ENCODE results near the gene RNASE13.

Gene RNASE13

GRCh38 chr14:21063479-21063878, 28.9 kb upstream of the RNASE13 start:
- DNase-seq: no peak

- DNase-seq: no peak
Observed at GRCh38 chr14:21061347-21061668, 26.7 kb upstream of the RNASE13 start.

GRCh38 chr14:21060614-21061346, 26.2 kb upstream of the RNASE13 start:
- no peak for DNase-seq

DNA sequence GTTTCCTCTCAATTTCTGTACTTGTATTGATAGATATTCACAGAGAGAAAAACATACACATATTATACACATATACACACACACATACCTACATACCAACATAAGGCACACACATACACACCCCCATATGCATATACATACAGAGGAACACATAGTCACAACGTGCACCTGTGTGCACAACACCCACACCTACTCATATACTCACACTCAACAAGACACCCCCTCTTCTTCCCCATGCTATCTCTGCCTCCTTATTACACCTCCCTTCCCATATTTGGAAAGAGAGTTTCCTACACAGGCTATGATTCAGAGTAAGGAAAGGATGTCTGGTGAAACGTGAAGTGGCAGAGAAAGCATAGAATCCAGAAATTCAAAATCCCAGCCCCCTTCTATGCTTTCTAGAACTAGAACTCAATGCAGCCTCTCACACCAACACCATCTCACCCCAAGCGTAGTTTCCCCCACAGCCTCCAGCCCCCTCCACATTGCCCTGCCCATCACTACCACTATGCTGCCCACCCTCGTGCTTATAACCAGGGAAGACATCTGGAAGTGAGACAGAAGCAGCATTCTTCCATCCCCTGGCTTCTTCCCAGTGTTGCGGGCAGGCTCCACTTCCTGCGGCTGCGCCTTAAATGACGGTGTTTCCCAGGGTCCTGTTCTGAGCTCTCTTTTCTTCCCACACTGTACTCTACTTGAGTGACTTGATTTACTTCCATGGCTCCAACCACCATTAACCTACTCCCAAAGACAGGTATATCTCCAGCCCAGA, 25.4 kb upstream of the RNASE13 start:
- no peak for DNase-seq

DNA sequence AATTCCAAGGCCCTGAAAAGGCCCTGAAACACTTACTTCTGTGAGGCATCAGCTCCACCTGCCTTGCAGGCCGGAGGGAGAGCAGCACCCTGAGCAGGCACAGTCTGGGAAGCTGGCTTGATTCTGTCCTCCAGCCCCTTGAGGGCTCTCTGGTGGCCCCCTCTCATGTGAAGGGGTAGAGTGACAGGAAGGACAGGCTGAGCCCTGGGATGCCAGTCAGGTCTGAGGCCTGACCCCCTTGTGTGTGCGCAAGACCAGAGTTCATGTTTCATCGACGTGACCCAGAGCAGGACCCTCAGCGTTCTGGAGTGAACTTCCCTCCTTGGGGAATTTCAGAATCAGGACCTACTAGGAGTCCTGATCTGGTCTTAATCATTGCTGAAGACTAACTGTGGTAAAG, 24.3 kb upstream of the RNASE13 start:
- DNase-seq: no peak

GRCh38 chr14:21057803-21058675, 23.4 kb upstream of the RNASE13 start, which contains the start of gene RNASE8:
Gene RNASE8 (plus strand): TSS chr14:21057822. CDS start chr14:21057893, 71 bp downstream.
- no peak for DNase-seq

- no peak for DNase-seq
Observed at GRCh38 chr14:21056520-21057163, 22.0 kb upstream of the RNASE13 start.

DNA sequence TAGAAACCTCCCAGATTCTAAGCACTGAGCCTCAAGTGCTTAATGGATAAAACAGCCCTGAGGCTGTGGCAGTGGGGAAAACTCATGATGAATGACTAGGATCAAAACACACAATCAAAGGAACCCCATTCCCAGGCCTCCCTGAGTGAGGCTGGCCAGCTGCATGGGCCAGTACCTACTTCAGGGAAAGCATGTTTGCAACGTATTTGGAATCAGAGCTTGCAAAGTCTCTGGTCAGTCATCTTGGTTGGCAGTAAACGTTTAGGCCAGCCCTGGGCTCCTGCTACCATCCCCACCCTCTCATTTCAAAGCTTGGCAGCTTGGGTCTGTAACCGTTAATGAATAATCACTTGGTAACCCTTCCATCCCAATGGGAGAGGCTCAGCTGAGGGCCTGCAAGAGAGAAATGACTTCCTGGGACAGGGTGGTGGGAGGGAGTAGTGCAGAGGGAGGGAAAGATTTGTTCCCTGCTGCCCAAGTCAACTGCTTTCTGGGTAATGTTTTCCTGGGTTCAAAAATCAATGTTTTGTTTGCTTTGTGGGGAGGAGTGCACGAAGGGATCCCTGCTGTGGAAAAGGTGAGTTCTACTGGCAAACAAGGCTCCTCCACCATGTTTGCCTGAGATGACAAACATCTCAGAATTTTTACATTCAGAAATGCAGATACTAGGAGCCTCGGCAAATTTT, 21.0 kb upstream of the RNASE13 start:
- DNase-seq: no peak

DNA sequence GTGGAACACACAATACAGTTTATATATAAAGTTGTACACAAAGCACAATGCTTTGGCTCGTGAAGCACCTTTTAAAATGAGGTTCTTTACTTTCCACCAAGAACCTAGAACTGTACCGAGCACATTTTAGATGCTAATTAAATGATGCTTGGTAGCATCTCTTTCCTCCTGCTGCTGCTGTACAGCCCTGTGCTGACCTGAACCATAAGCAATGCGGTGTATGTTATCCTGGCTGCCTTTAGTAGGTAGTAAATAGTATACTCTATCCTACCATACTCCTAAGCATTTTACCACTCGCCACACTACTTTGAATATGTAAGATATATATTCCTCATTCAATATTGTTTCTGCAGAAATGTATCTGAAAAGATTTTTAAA, 20.1 kb upstream of the RNASE13 start:
- DNase-seq: no peak

- DNase-seq: no peak
Observed at GRCh38 chr14:21054123-21054767, 19.6 kb upstream of the RNASE13 start.

DNA sequence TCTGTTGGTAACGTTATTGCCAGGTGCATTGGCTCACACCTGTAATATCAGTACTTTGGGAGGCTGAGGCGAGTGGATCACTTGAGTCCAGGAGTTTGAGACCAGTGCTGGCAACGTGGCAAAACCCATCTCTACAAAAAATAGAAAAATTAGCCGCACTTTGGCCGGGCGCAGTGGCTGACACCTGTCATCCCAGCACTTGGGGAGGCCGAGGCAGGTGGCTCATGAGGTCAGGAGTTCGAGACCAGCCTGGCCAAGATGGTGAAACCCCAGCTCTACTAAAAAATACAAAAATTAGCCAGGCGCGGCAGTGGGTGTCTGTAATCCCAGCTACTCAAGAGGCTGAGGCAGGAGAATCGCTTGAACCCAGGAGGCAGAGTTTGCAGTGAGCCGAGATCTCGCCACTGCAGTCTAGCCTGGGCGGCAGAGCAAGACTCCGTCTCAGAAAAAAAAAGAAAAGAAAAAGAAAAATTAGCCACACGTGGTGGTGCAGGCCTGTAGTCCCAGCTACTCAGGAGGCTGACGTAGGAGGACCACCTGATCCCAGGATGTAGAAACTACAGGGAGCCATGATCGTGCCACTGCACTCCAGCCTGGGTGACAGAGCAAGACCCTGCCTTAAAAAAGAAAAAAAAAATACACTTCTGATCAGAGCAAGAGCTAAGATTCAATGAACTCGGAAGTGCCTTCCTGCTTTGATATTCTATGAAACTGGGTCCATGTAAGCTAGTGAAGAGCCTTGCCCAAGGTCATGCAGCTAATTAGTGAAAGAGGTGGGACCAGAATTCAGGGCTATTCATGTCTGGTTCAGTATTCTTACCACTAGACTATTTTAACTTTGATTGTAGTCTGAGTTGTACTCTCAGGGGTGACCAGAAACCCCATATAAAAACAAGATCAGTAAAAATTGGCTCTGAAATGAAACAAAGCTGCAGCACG, 18.8 kb upstream of the RNASE13 start:
- DNase-seq: no peak

DNA sequence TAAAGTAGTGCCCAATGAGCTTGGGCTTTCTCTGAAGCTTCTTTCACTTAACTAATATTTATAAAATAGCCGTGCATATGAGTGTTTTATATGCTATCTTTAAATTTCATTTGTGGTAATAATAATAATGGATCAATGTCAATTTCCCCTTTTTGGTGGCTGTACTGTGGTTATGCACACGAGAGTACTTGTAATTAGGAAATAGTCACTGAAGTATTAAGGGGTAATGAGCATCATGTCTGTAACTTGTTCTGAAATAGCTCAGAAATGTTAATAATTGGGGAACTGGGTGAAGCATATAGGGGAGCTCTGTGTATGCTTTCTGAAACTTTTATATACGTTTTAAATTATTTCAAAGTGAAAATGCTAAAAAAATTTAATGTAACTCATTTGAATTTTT, 16.0 kb upstream of the RNASE13 start:
- no peak for DNase-seq

GRCh38 chr14:21049271-21049673, 14.7 kb upstream of the RNASE13 start:
- no peak for DNase-seq

DNA sequence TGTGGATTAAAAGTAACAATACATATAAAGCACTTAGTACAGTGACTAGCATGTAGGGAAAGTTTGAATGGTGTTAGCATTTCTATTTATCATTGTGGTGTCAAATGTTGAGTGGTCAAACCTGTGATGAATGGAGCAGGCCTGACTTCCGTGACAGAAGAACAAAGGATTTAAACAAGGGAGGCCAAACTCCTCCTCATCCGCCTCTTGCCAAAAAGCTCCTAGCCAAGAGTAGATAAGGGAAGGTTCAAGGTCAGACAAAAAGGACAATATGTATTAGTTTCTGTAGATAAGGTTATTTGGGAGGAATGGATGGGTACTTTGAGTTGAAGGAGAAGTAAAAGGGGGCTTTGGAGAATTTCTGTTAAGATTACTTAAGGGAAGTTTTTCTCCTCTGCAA, 14.0 kb upstream of the RNASE13 start:
- no peak for DNase-seq

DNA sequence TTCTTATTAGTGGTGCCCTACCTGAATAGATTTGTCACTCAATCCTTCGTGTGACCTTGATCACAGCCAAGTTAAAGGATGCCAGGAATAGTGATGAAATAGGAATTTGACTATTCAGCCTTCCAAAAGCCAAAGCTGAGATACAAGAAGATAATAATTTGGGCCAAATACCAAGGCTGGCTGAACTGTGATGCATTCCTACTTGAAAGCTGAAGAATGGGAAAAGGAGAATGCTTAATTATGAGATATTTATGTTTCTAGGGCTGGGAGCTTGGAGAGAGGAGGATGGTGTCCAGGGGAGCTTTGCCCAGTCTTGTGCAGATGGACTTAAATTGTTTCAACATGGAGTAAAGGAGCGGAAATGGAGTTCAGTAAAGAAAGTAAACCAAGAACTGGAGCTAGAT, 12.8 kb upstream of the RNASE13 start:
- no peak for DNase-seq

DNA sequence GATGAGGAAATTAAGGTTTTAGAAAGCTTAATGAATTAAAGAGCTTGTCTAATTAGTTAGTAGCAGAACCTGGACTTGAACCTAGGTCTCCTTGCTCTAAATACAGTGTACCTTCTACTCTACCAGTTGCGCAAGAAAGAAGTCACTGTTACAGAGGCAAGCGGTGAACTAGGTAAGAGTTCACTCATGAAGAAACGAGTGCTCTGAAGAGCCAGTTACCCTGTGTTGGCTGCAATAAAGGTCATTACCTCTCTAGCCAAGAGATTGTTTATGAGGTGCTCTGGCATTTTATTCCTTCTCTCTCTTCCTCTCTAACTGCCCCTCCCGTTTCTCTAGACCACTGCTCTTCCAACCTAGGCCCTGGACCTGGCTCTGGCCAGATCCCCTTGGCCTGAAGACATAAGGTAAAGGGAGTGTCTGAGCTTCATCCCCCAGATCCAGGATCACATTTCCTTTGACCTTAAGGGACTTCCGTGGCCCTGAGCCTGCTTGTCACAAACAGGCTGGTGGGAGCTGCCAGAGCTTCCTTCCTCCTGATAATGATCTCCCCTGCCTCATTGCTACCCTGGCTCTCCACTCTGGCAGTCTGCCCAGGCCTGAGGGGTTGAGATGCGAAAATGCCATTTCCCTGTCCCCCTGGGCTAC, 9.5 kb upstream of the RNASE13 start:
- peak; percentile 84 for DNase-seq

DNA sequence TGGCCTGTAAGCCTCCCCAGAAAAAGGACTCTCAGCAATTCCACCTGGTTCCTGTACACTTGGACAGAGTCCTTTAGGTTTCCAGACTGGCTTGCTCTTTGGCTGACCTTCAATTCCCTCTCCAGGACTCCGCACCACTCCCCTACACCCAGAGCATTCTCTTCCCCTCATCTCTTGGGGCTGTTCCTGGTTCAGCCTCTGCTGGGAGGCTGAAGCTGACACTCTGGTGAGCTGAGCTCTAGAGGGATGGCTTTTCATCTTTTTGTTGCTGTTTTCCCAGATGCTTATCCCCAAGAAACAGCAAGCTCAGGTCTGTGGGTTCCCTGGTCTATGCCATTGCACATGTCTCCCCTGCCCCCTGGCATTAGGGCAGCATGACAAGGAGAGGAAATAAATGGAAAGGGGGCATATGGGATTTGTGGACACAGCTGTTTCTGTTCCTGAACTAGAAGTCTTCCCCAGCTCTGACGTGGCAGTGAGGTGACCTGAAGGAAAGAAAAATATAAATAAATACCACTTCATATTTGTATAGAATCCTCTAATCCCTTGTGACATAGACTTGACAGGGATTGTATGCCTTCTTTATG, 8.9 kb upstream of the RNASE13 start:
- DNase-seq: no peak

DNA sequence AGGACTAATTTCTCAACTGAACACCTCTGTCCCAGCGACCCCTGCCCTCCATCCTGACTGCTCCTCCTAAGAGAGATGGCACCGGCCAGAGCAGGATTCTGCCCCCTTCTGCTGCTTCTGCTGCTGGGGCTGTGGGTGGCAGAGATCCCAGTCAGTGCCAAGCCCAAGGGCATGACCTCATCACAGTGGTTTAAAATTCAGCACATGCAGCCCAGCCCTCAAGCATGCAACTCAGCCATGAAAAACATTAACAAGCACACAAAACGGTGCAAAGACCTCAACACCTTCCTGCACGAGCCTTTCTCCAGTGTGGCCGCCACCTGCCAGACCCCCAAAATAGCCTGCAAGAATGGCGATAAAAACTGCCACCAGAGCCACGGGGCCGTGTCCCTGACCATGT, 8.3 kb upstream of the RNASE13 start:
- no peak for DNase-seq

DNA sequence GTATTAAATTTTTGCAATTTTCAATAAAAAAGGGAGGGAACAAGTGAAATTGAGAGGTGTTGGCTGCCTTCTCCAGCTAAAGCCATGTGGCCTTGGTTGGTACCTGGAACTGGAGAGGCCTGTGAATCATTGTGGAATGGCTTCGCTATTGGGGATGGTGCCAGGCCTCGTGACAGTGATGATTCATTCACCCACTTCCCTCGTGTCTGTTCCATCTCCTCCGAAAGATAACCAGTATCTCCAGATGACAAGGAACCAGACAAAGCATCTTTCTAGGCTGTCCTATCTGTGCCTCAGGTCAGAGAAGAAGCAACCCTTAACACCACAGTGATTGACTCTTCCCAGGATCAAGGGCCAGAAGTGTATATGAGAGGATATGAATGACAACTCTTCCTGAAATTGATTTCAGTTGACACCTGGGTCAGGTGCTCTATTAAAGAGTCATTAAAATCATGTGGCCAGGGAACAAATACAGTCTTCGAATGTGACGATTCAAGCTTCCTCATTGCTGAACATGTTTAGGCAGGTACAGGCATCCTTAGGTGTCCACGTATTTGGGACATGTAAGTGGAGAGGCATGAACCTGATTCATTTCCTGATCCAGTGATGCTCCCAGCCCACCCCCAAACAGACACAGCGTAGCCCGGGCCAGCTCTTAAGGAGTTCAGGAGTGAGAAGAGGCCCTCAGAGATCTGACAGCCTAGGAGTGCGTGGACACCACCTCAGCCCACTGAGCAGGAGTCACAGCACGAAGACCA, 7.2 kb upstream of the RNASE13 start, which contains the start of gene RNASE7:
TSS of gene RNASE7 (plus strand) at position 687 of the 758 bp plus-strand sequence. CDS start 631 bp downstream, outside the sequence.
- DNase-seq: no peak
